Spleen (tissue), 11 donors: ENCODE measurements around the gene AP1G2. TPM values are rescaled to one million over a fixed set of nuclear protein-coding genes. Genes with fewer than 3 reads are reported as not detected.

Experiments
- DNase-seq: peaks from one replicate; pipeline ENCODE4 v3.0.0-alpha.2; 2020
- H3K27ac ChIP-seq, 8 donors: fragments of 200-600 bp; sonication (generic) in 7 of 8; 1 replicate in 4 of 8; 2 replicates in 4 of 8; pipeline versions ENCODE4 v1.5.0 to v1.8.0; 2016 to 2021; ENCODE audit warnings: inconsistent platforms in 4 of 8, mild to moderate bottlenecking in 4 of 8, moderate library complexity in 1 of 8
- H3K27me3 ChIP-seq, 7 donors: fragments of 200-600 bp; sonication (generic) in 6 of 7; replicated peaks in 1 of 7; 1 replicate in 4 of 7; 2 replicates in 3 of 7; pipeline versions ENCODE4 v1.5.0 to v1.8.0; 2016 to 2021; ENCODE audit warnings: inconsistent platforms in 3 of 7, mild to moderate bottlenecking in 1 of 7
- H3K36me3 ChIP-seq, 6 donors: fragments of 200-600 bp; sonication (generic) in 5 of 6; 1 replicate in 4 of 6; 2 replicates in 2 of 6; pipeline versions ENCODE4 v1.5.0 to v1.8.0; 2016 to 2021; ENCODE audit warnings: inconsistent platforms in 2 of 6
- H3K4me1 ChIP-seq, 6 donors: fragments of 200-600 bp; sonication (generic) in 5 of 6; 1 replicate in 3 of 6; 2 replicates in 3 of 6; pipeline versions ENCODE4 v1.5.0 to v1.8.0; 2016 to 2021; ENCODE audit warnings: inconsistent platforms in 3 of 6
- H3K4me3 ChIP-seq, 8 donors: fragments of 200-600 bp; sonication (generic) in 7 of 8; 1 replicate in 4 of 8; 2 replicates in 4 of 8; pipeline versions ENCODE4 v1.5.0 to v1.8.0; 2016 to 2021; ENCODE audit warnings: inconsistent platforms in 4 of 8, mild to moderate bottlenecking in 4 of 8, moderate library complexity in 2 of 8
- H3K9me3 ChIP-seq, 8 donors: fragments of 200-600 bp; sonication (generic) in 7 of 8; 1 replicate in 4 of 8; 2 replicates in 4 of 8; pipeline versions ENCODE4 v1.5.0 to v1.8.0; 2016 to 2021; ENCODE audit warnings: inconsistent platforms in 4 of 8
- CTCF ChIP-seq, 11 experiments: fragments of 200-600 bp in 7 of 11; fragments of 450-650 bp in 4 of 11; sonication (generic) in 4 of 11; IDR thresholded peaks in 8 of 11; conservative IDR thresholded peaks in 3 of 11; 1 replicate in 7 of 11; 2 replicates in 4 of 11; pipeline versions ENCODE4 v1.4.0 to v1.8.0; 2016 to 2021; ENCODE audit warnings: antibody characterized with exemption in 11 of 11, inconsistent platforms in 4 of 11, mild to moderate bottlenecking in 1 of 11
- POLR2A ChIP-seq, 3 donors: fragments of 450-650 bp; IDR thresholded peaks; one replicate each; pipeline ENCODE4 v1.5.1; 2017; ENCODE audit warnings: antibody characterized with exemption in 3 of 3, mild to moderate bottlenecking in 1 of 3
- POLR2AphosphoS5 ChIP-seq, 3 donors: sonication (generic); formaldehyde crosslinking; IDR thresholded peaks; one replicate each; pipeline ENCODE4 v1.5.1; 2017; ENCODE audit warnings: antibody characterized with exemption in 3 of 3
- WGBS, 5 donors: extraction: QIAGEN DNeasy Blood & Tissue Kit in 3 of 5; methylation state at CpG; one replicate each; pipeline versions ENCODE4 v1.1.5 to v1.1.7; 2013 to 2018; 5-methylcytosine and 5-hydroxymethylcytosine counted together
- intact Hi-C: fragments of 100-400 bp; cut with DNase I; formaldehyde crosslinking; loops from one replicate; pipeline ENCODE4 v1.15.0; 2023; ENCODE audit warnings: low total_unique reads
- polyA plus RNA-seq, 3 donors: library from polyadenylated mRNA; stranded (reverse); fragments of 200-250 nt; gene quantifications; one replicate each; pipeline ENCODE4 v1.2.1, GENCODE V29; 2013
- total RNA-seq, 7 donors: library from RNA; depleted of rRNA in 3 of 7; stranded (reverse); fragments of >200 nt in 3 of 7; fragmentation: NEBNext Ultra II Directional in 4 of 7; extraction: Animal tissue kit (Norgen Biotek cat#: 25700) in 4 of 7; gene quantifications; one replicate each; pipeline versions ENCODE4 v1.1.0 to v1.2.1, GENCODE V29; 2016 to 2021
- donor health status: healthy with polysubstance abuse.
- donor health status: DM: no; HTN: no; CAD: no; lungs with moderate emphysema.
- donor health status: DM: no; HTN: no; CAD: no.
- donor health status: Bipolar disorder and iron deficiency.
- donor health status: healthy.
- donor health status: DM: no; HTN: no; CAD: no.
- donor health status: DM: yes; HTN: yes; CAD: no.

Gene AP1G2
- total and polyA plus RNA-seq, 10 donors: 126 to 267 (median 187) TPM

- H3K36me3 ChIP-seq: peaks cover 0 to 19% (median 0%) of the 10 kb centered on the region in 6 donors
- 89 to 98% (median 94%) methylated on average over 8 to 16 of the region's 16 CpGs for WGBS, 5 donors
- DNase-seq: peak; percentile 45
- no peak overlapping the region for H3K27ac ChIP-seq
- intact Hi-C loops: no loop called here
- no peaks in the 10 kb centered on the region for H3K9me3 ChIP-seq
- H3K4me3 ChIP-seq: no peak overlapping the region
- H3K27me3 ChIP-seq: no peaks in the 10 kb centered on the region
- peaks cover 0 to 17% (median 2%) of the 10 kb centered on the region in 6 donors for H3K4me1 ChIP-seq
- TF ChIP-seq CTCF (IDR thresholded peaks at IDR 0.05 in 8 of 11, conservative IDR thresholded peaks at IDR 0.05 in 3 of 11) (no peak), POLR2A (IDR thresholded peaks at IDR 0.05) (no peak), POLR2AphosphoS5 (IDR thresholded peaks at IDR 0.05) (no peak)
Observed at GRCh38 chr14:23533652-23534435, 33.7 kb downstream of the AP1G2 start.

- peaks cover 0 to 20% (median 2%) of the 10 kb centered on the region in 6 donors for H3K4me1 ChIP-seq
- intact Hi-C loops: no loop called here
- WGBS, 5 donors: 91 to 99% (median 95%) methylated on average over 4 to 7 of the region's 7 CpGs
- H3K9me3 ChIP-seq: no peaks in the 10 kb centered on the region
- H3K27me3 ChIP-seq: no peaks in the 10 kb centered on the region
- no peak overlapping the region for H3K4me3 ChIP-seq
- peaks cover 0 to 19% (median 0%) of the 10 kb centered on the region in 6 donors for H3K36me3 ChIP-seq
- TF ChIP-seq POLR2AphosphoS5 (IDR thresholded peaks at IDR 0.05): no peak
- no peak for TF ChIP-seq CTCF (IDR thresholded peaks at IDR 0.05 in 8 of 11, conservative IDR thresholded peaks at IDR 0.05 in 3 of 11)
- no peak for TF ChIP-seq POLR2A (IDR thresholded peaks at IDR 0.05)
- no peak overlapping the region for H3K27ac ChIP-seq
- DNase-seq: peak; percentile 43
Observed at GRCh38 chr14:23532658-23533057, 34.9 kb downstream of the AP1G2 start.

- Histone ChIP-seq H3K27ac (peak overlapping the region in 4 of 8 donors; percentile 9 to 71 (median 38)), H3K4me1 (peaks cover 0 to 20% (median 2%) of the 10 kb centered on the region in 6 donors), H3K4me3 (no peak overlapping the region), H3K9me3 (no peaks in the 10 kb centered on the region), H3K36me3 (peaks cover 0 to 24% (median 0%) of the 10 kb centered on the region in 6 donors), H3K27me3 (no peaks in the 10 kb centered on the region)
- TF ChIP-seq CTCF (IDR thresholded peaks at IDR 0.05 in 8 of 11, conservative IDR thresholded peaks at IDR 0.05 in 3 of 11) (no peak), POLR2A (IDR thresholded peaks at IDR 0.05) (no peak), POLR2AphosphoS5 (IDR thresholded peaks at IDR 0.05) (no peak)
- 85 to 94% (median 90%) methylated on average over 11 to 12 of the region's 12 CpGs for WGBS, 5 donors
- intact Hi-C loops: no loop called here
- peak; percentile 58 for DNase-seq
Observed at GRCh38 chr14:23531391-23531790, 36.2 kb downstream of the AP1G2 start.

DNA sequence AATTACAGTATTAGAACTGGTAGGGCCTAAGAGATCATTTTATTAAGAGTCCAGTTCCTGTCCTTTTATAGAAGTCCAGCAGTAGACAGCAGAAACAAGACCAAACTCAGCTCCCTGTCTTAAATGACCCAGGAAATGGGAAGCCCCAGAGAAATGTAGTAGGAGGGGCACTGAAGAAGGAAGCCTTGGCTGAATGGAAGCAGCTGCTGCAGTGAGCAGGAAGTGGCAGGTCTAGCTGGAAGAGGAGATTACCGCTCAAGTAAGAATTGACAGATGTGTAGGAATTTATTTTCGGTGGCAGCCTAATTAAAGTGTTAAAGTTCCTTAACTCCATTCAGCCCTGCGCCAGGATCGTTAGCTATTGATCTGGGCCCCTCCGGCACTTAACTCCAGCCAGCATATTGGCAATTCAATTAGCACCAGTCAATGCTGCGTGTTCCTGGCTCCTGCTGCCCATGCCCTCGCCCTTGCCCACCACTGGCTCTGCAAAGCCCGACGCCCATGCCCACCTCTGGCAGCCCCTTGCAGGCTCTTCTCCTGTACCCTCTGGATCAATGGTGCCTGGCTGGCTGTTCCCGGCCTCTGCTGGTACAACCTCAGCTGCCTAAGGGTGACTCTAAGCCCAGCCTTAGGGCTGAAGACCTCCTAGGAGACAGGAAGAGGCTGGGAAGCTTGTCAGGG lies 37.1 kb downstream of the AP1G2 start:
- no peak for TF ChIP-seq POLR2AphosphoS5 (IDR thresholded peaks at IDR 0.05)
- no peak for TF ChIP-seq POLR2A (IDR thresholded peaks at IDR 0.05)
- TF ChIP-seq CTCF (IDR thresholded peaks at IDR 0.05 in 8 of 11, conservative IDR thresholded peaks at IDR 0.05 in 3 of 11): no peak
- no peaks in the 10 kb centered on the region for H3K27me3 ChIP-seq
- peak; percentile 59 for DNase-seq
- H3K4me1 ChIP-seq: peaks cover 0 to 20% (median 2%) of the 10 kb centered on the region in 6 donors
- 54 to 60% (median 55%) methylated on average over 10 of the region's 10 CpGs for WGBS, 5 donors
- H3K4me3 ChIP-seq: no peak overlapping the region
- intact Hi-C loops: no loop called here
- H3K9me3 ChIP-seq: no peaks in the 10 kb centered on the region
- H3K27ac ChIP-seq: peak overlapping the region in 7 of 8 donors; percentile 14 to 71 (median 56)
- H3K36me3 ChIP-seq: peaks cover 0 to 33% (median 0%) of the 10 kb centered on the region in 6 donors
